ENCODE results near the gene TUT4. TPM values are rescaled to one million over a fixed set of nuclear protein-coding genes. Genes with fewer than 3 reads are reported as not detected.

The TUT4 gene
- total RNA-seq, 1 donor from 2014 or later: 158 TPM

DNA sequence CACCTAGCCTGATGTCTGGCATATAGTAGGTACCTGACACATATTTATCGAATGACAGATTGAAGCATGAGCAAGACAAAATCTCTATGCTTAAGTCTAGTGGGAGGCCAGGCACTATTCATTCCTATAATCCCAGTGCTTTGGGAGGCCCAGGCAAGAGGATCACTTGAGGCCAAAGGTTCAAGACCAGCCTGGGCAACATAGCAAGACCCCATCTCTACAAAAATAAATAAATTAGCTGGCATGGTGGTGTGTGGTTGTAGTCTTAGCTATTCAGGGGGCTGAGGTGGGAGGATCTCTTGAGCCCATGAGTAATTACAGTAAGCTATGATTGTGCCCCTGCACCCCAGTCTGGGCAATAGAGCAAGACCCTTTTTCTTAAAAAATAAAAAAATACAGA is 23.2 kb upstream of the TUT4 start:
- CTCF ChIA-PET: no interaction called here
- DNase-seq (no peak), ATAC-seq (ENCODE audit: low read depth) (no peak)
- TF ChIP-seq, protein P1, sequence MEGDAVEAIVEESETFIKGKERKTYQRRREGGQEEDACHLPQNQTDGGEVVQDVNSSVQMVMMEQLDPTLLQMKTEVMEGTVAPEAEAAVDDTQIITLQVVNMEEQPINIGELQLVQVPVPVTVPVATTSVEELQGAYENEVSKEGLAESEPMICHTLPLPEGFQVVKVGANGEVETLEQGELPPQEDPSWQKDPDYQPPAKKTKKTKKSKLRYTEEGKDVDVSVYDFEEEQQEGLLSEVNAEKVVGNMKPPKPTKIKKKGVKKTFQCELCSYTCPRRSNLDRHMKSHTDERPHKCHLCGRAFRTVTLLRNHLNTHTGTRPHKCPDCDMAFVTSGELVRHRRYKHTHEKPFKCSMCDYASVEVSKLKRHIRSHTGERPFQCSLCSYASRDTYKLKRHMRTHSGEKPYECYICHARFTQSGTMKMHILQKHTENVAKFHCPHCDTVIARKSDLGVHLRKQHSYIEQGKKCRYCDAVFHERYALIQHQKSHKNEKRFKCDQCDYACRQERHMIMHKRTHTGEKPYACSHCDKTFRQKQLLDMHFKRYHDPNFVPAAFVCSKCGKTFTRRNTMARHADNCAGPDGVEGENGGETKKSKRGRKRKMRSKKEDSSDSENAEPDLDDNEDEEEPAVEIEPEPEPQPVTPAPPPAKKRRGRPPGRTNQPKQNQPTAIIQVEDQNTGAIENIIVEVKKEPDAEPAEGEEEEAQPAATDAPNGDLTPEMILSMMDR (IDR thresholded peaks at IDR 0.05): no peak
- H3K27ac Mint-ChIP-seq: no peak overlapping the region
- POLR2A ChIA-PET: no interaction called here
- no peaks in the 10 kb centered on the region for H3K36me3 Mint-ChIP-seq (ENCODE audit: low read depth)
- intact Hi-C loops (cut with micrococcal nuclease): no loop called here
- H3K27me3 Mint-ChIP-seq: no peaks in the 10 kb centered on the region
- H3K4me1 Mint-ChIP-seq: peaks cover 5% of the 10 kb centered on the region
- no peaks in the 10 kb centered on the region for H3K9me3 Mint-ChIP-seq
- H3K4me3 Mint-ChIP-seq: no peak overlapping the region

DNA sequence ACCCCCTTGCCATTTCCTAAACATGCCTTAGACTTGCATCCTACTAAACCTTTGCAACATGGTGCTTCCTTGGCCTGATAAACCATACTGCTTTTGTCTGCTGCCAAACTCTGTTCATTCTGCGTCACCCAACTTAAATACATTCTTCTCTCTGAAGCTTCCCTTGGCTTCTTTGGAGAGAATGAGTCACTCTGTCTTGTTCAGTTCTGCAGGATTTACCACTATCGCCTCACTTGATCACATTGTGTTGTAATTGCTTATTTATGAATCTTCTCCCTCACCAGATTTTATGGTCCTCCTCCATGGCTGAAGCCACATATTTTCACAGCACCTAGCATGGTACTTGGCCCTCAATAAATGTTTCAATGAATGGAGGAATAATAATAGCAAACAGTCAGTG is 21.7 kb upstream of the TUT4 start:
- intact Hi-C loops (cut with micrococcal nuclease): no loop called here
- Mint-ChIP-seq H3K27me3 (no peaks in the 10 kb centered on the region), H3K4me3 (no peak overlapping the region), H3K9me3 (no peaks in the 10 kb centered on the region), H3K4me1 (peaks cover 12% of the 10 kb centered on the region), H3K36me3 (ENCODE audit: low read depth) (no peaks in the 10 kb centered on the region), H3K27ac (no peak overlapping the region)
- DNase-seq: no peak
- ChIA-PET POLR2A (interaction anchor here (0.6 kb wide), 1 partner anchor 52 kb away, joined by 3 read pairs; no protein-coding TSS in a partner anchor), CTCF (no interaction called here)
- TF ChIP-seq, protein P1 (IDR thresholded peaks at IDR 0.05): no peak
- ATAC-seq (ENCODE audit: low read depth): no peak

DNA sequence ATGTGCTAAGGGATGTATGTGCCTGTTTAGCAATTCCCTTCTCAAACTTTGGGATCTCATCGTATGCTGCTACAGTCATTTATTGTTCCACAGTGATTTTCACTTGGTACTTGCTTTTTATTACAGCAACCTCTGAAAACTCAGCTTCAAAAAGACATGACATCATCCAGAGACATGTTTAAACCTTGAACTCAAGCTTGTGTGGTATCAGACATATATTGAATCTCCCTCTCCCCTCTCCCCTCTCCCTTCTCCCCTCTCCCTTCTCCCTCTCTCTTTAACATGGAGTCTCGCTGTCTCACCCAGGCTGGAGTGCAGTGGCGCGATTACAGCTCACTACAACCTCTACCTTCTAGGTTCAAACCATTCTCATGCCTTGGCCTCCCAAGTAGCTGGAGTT is 19.5 kb upstream of the TUT4 start:
- Mint-ChIP-seq H3K4me1 (peaks cover 32% of the 10 kb centered on the region), H3K9me3 (no peaks in the 10 kb centered on the region), H3K27ac (no peak overlapping the region), H3K36me3 (ENCODE audit: low read depth) (no peaks in the 10 kb centered on the region), H3K4me3 (no peak overlapping the region), H3K27me3 (no peaks in the 10 kb centered on the region)
- intact Hi-C loops (cut with micrococcal nuclease): no loop called here
- TF ChIP-seq, protein P1 (IDR thresholded peaks at IDR 0.05): no peak
- ATAC-seq (ENCODE audit: low read depth) (no peak), DNase-seq (no peak)
- ChIA-PET POLR2A (interaction anchor here (0.6 to 1.1 kb wide), 2 partner anchors 19 to 38 kb away, joined by 4 read pairs; partner anchors contain the start of gene TUT4), CTCF (no interaction called here)

DNA sequence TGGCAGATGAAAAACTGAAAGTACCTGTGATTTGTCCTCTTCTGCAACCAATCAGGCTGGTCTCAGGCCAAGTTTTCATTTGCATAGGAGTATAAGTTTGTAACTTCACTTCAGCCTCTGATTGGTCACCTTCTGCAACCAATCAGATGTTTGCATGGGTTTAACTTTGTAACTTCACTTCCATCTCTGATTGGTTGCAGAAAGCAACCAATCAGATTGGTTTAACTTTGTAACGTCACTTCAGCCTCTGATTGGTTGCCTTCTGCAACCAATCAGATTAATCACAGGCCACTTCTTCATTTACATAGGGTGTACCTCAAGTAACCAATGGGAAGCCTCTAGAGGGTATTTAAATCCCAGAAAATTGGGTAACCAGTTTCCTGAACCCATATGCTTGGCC is 18.9 kb upstream of the TUT4 start:
- no peak for DNase-seq
- TF ChIP-seq, protein P1 (IDR thresholded peaks at IDR 0.05): no peak
- intact Hi-C loops (cut with micrococcal nuclease): no loop called here
- ChIA-PET POLR2A (interaction anchor here (1.1 kb wide), 1 partner anchor 19 kb away, joined by 4 read pairs; the partner anchor contains the start of gene TUT4), CTCF (no interaction called here)
- no peak for ATAC-seq (ENCODE audit: low read depth)
- H3K36me3 Mint-ChIP-seq (ENCODE audit: low read depth): no peaks in the 10 kb centered on the region
- no peaks in the 10 kb centered on the region for H3K27me3 Mint-ChIP-seq
- H3K27ac Mint-ChIP-seq: no peak overlapping the region
- H3K4me3 Mint-ChIP-seq: no peak overlapping the region
- peaks cover 32% of the 10 kb centered on the region for H3K4me1 Mint-ChIP-seq
- no peaks in the 10 kb centered on the region for H3K9me3 Mint-ChIP-seq

DNA sequence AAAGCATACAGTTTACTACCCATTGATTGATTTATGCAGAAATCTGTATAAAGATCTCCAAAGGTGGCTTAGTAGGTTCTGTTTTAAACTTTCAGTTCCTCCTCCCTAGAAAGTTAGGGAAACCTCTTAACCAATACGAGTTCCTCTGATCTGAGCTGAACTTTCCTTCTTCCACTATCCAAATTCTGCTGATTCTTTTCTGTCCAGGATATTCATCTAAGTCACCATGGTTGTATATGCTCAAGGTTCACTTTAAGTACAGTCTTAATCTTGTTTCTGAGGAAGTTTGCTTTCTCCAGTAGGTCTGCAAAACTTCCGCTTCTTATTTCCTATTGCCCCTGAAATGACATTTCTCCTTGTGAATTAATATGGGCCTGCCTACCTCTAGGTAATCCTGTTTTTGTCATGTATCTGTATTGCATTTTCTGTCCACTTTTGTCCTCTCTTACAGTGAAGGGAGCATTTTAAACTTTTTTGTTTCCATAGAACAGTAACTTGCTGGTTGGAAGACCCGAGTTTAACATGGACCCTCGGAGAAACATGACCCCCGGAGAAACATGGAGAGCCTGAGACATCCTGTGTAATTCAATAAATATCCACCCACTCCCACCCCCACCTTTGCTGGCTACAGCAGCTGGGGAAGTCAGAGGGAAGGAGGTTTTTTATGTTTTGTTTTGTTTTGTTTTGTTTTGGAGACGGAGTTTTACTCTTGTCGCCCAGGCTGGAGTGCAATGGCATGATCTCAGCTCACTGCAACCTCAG is 16.7 kb upstream of the TUT4 start:
- peaks cover 32% of the 10 kb centered on the region for H3K4me1 Mint-ChIP-seq
- no peaks in the 10 kb centered on the region for H3K36me3 Mint-ChIP-seq (ENCODE audit: low read depth)
- intact Hi-C loops (cut with micrococcal nuclease): loop anchor here (5.0 kb wide), 2 partner anchors 33 to 37 kb away; partner anchors contain the start of gene GPX7
- no peaks in the 10 kb centered on the region for H3K9me3 Mint-ChIP-seq
- peak overlapping the region; percentile 0 for H3K4me3 Mint-ChIP-seq
- ChIA-PET POLR2A (interaction anchor here (0.6 to 1.3 kb wide), 5 partner anchors 9 to 1488 kb away, joined by 3 to 8 read pairs (median 5); partner anchors contain the start of gene TUT4), CTCF (no interaction called here)
- ATAC-seq (ENCODE audit: low read depth): peak; percentile 34
- peak overlapping the region; percentile 0 for H3K27ac Mint-ChIP-seq
- DNase-seq: no peak
- TF ChIP-seq, protein P1 (IDR thresholded peaks at IDR 0.05): no peak
- H3K27me3 Mint-ChIP-seq: no peaks in the 10 kb centered on the region
